ENCODE measurements around the gene TMEM81. TPM values are rescaled to one million over a fixed set of nuclear protein-coding genes. Genes with fewer than 3 reads are reported as not detected.

The TMEM81 gene
- polyA plus RNA-seq, 3 donors, result 0.17 to 1.5 (median 0.36) TPM

DNA sequence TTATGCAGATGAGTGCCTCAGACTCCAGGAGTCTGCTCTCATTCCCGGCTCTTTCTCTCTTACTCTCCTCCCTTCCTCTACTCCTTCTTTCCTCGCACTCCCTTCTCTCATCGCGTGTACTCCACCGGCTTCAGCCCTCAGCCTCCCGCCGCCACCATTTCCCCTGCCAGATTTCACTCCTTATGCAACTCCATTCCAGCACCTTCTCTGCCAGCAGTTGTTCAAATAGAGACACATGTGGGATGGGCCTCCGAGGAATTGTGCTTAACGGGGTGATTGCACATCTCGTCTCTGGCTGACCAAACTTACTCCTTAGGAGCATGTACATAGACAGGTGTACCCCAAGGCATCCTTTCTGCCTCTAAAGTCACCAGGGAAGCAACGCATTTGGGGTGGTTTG is 39.1 kb downstream of the TMEM81 start:
- 40% methylated on average over 9 of the region's 11 CpGs for WGBS (ENCODE audit: insufficient coverage)
- intact Hi-C loops (cut with micrococcal nuclease), result no loop called here
- Mint-ChIP-seq H3K4me3 (peak overlapping the region in 1 of 2 donors; percentile 67), H3K27me3 (ENCODE audit: low read depth in 3 of 3) (peaks cover 53 to 67% (median 60%) of the 10 kb centered on the region in 3 donors), H3K36me3 (no peaks in the 10 kb centered on the region), H3K27ac (no peak overlapping the region), H3K4me1 (no peaks in the 10 kb centered on the region), H3K9me3 (peaks cover 0 to 3% (median 0%) of the 10 kb centered on the region in 7 donors)
- Histone ChIP-seq H3K27me3 (ENCODE audit: control insufficient read depth in 2 of 2, insufficient read depth in 2 of 2, low read length in 2 of 2) (peaks cover 20 to 54% of the 10 kb centered on the region in 2 donors), H3K36me3 (replicated peaks in 1 of 2; ENCODE audit: control insufficient read depth in 1 of 2, insufficient read depth in 2 of 2, low read length in 2 of 2) (no peaks in the 10 kb centered on the region), H3K9me3 (replicated peaks in 1 of 2; ENCODE audit: control insufficient read depth in 1 of 2, insufficient read depth in 1 of 2, low read length in 2 of 2) (peaks cover 0 to 11% of the 10 kb centered on the region in 2 donors), H3K79me2 (ENCODE audit: insufficient read depth, low read length) (no peaks in the 10 kb centered on the region), H3K4me2 (replicated peaks; ENCODE audit: extremely low read depth, low read length, poor library complexity, severe bottlenecking) (no peak overlapping the region), H3K4me3 (replicated peaks in 1 of 3; ENCODE audit: low read depth in 2 of 3, low read length in 3 of 3) (no peak overlapping the region), H4K20me1 (ENCODE audit: insufficient read depth, low read length) (no peaks in the 10 kb centered on the region), H3K4me1 (ENCODE audit: control insufficient read depth in 1 of 2, insufficient read depth in 2 of 2, low read length in 2 of 2) (no peaks in the 10 kb centered on the region), H3K27ac (ENCODE audit: low read depth in 1 of 2, low read length in 2 of 2) (no peak overlapping the region), H3K9ac (ENCODE audit: insufficient read depth, low read length, poor library complexity, severe bottlenecking) (no peak overlapping the region), H2AFZ (ENCODE audit: insufficient read depth, low read depth, low read length, poor library complexity, severe bottlenecking) (no peak overlapping the region)
- TF ChIP-seq, protein P1, sequence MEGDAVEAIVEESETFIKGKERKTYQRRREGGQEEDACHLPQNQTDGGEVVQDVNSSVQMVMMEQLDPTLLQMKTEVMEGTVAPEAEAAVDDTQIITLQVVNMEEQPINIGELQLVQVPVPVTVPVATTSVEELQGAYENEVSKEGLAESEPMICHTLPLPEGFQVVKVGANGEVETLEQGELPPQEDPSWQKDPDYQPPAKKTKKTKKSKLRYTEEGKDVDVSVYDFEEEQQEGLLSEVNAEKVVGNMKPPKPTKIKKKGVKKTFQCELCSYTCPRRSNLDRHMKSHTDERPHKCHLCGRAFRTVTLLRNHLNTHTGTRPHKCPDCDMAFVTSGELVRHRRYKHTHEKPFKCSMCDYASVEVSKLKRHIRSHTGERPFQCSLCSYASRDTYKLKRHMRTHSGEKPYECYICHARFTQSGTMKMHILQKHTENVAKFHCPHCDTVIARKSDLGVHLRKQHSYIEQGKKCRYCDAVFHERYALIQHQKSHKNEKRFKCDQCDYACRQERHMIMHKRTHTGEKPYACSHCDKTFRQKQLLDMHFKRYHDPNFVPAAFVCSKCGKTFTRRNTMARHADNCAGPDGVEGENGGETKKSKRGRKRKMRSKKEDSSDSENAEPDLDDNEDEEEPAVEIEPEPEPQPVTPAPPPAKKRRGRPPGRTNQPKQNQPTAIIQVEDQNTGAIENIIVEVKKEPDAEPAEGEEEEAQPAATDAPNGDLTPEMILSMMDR (IDR thresholded peaks at IDR 0.05), result no peak
- no peak for DNase-seq

DNA sequence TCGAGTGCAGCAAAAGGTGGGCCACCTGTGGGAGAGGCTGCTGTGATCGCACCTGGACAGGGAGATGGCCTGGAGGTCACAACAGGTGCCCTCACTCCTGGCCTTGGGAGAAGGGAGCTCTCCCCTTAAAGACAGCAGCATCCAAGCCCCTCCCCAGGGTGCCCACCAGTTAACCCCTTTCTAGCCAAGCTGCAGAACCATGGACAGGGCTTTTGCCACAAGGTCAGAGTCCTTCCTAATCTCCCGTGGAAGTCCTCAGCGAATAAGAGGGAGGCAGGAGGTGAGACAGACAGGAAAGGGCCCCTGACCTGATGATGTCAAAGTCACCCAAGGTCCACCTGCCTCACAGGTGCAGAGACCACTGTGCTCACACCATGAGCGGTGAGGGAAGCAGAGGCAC is 39.5 kb downstream of the TMEM81 start:
- Mint-ChIP-seq H3K27ac (no peak overlapping the region), H3K36me3 (no peaks in the 10 kb centered on the region), H3K4me3 (no peak overlapping the region), H3K9me3 (peaks cover 0 to 3% (median 0%) of the 10 kb centered on the region in 7 donors), H3K4me1 (no peaks in the 10 kb centered on the region), H3K27me3 (ENCODE audit: low read depth in 3 of 3) (peaks cover 54 to 70% (median 62%) of the 10 kb centered on the region in 3 donors)
- Histone ChIP-seq H3K9ac (ENCODE audit: insufficient read depth, low read length, poor library complexity, severe bottlenecking) (no peak overlapping the region), H2AFZ (ENCODE audit: insufficient read depth, low read depth, low read length, poor library complexity, severe bottlenecking) (no peak overlapping the region), H3K4me1 (ENCODE audit: control insufficient read depth in 1 of 2, insufficient read depth in 2 of 2, low read length in 2 of 2) (no peaks in the 10 kb centered on the region), H3K9me3 (replicated peaks in 1 of 2; ENCODE audit: control insufficient read depth in 1 of 2, insufficient read depth in 1 of 2, low read length in 2 of 2) (peaks cover 0 to 11% of the 10 kb centered on the region in 2 donors), H3K27me3 (ENCODE audit: control insufficient read depth in 2 of 2, insufficient read depth in 2 of 2, low read length in 2 of 2) (peaks cover 20 to 54% of the 10 kb centered on the region in 2 donors), H4K20me1 (ENCODE audit: insufficient read depth, low read length) (no peaks in the 10 kb centered on the region), H3K36me3 (replicated peaks in 1 of 2; ENCODE audit: control insufficient read depth in 1 of 2, insufficient read depth in 2 of 2, low read length in 2 of 2) (no peaks in the 10 kb centered on the region), H3K27ac (ENCODE audit: low read depth in 1 of 2, low read length in 2 of 2) (no peak overlapping the region), H3K79me2 (ENCODE audit: insufficient read depth, low read length) (no peaks in the 10 kb centered on the region), H3K4me2 (replicated peaks; ENCODE audit: extremely low read depth, low read length, poor library complexity, severe bottlenecking) (no peak overlapping the region), H3K4me3 (replicated peaks in 1 of 3; ENCODE audit: low read depth in 2 of 3, low read length in 3 of 3) (no peak overlapping the region)
- intact Hi-C loops (cut with micrococcal nuclease), result no loop called here
- DNase-seq, result no peak
- WGBS (ENCODE audit: insufficient coverage), result 31% methylated on average over 5 of the region's 5 CpGs
- TF ChIP-seq, protein P1 (IDR thresholded peaks at IDR 0.05), result no peak

All from CD14-positive monocyte (primary cell).